DMS53 treated with DMSO at 0.1 percent for 48 hours (cell line): ENCODE measurements around the gene RNF217.

Source experiments
- DNase-seq: peaks from one replicate; lab custom pipeline; 2025; ENCODE audit not compliant: unreplicated experiment; lab: John Stamatoyannopoulos, UW

RNF217 gene

DNA sequence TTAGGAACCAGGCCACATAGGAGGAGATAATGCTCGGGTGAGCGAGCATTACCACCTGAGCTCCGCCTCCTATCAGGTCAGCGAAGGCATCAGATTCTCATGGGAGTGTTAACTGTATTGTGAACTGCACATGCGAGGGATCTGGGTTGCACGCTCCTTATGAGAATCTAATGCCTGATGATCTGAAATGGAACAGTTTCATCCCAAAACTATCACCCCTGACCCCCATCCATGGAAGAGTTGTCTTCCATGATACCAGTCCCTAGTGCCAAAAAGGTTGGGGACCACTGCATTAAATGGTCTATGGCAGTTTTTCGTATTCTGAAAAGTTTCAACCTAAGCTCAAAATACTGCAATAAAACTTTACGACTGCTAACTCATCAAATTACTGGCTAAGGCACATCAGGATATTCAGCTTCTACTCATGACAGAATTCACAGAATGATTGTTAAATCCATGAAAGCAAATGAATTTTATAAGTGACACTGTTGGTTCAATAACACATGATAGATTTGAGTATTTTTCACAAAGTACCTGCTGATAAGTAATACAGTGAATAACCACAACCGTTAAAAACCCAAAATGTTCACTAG is 25.9 kb downstream of the RNF217 start:
- no peak for DNase-seq

DNA sequence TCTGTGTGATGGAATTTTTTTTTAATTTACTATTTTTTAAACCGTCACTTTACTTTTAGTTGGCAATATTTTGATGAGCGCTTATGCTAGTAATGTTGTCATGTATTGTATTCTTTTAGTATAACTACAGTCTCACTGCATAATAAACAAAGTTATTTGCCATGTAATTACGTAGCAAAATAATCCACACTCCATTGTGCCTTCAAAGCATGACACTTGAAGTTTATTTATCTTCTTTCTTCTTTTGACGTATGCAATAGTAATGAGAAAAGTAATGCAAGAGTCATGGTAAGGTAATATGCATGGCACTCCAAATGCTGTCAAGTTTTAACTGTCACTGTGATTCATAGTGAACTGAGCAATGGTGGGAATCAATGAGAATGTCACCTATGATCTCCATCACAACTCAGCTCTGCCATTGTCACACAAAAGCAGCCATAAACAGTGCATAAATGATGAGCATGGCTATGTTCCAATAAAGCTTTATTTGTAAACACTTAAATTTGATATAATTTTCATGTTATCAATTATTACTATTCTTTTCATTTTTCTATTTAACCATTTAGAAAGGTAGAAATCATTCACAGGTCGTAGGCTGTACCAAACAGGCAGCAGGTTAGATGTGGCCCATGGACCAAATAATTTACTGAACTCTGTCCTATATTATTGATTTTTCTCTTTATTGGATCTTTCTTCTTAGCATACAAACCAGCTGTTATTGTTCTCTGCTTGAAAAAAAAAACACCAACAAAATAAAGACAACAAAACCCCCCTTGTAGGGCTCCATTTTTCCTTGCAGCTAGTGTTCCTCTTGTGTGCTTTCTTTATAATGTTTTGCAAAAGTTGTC is 27.1 kb downstream of the RNF217 start:
- no peak for DNase-seq

DNA sequence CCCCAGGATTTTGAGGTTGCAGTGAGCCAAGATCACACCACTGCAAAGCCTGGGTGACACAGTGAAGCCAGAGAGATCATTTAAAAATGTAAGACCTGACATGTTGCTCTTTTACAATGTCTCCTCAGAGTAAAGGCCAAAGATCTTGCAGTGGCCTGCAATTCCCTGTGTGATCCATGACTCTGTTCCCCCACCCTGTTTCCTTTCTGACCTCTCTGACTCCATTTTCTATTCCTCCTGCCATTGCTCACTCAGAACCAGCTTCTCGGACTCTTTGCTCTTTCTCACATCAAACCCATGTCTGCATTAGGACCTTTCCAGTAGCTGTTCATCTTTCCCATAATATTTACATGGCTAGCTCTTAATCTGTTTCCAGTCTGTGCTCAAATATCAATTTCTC is 28.8 kb downstream of the RNF217 start:
- no peak for DNase-seq

DNA sequence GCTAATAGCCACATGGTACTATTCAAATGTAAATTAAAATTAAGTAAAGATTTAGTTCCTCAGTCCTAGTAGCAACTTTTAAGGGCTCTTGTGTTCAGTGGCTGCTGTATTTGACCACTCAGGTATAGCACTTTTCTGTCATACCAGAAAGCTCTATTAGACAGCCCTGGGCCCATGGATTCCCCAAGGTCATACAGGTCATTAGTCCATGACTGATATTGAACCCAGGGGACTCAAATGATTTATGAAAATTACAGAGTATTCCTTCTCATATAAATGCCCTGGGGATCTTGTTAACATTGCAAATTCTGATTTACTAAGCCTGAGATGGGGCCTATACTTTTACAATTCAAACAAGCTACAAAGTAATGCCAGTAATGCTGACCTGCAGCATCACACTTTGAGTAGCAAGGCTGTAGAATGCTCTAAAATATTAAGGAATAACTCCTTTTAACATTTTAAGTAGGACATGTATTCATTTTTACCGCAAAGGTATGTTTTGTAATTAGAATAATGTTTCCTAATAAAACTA is 29.6 kb downstream of the RNF217 start:
- DNase-seq = no peak

DNA sequence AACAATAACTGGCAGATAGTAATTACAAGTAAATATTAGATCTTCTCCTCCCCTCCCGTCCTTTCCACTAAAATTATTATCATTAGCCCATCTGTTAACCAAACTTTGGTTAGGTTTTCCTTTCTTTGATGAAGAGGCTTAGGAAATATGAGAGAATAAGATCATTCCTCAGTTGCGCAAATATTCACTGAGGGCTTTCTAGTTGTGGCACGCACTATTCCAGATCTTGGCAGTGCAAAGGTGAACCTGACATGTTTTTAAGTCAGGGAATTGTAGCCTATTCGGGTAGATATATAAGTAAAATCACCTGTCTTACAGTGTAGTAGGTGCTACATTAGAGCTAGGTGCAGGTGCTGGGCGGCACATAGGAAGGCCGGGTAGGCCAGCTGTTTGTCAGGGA is 31.1 kb downstream of the RNF217 start:
- no peak for DNase-seq

DNA sequence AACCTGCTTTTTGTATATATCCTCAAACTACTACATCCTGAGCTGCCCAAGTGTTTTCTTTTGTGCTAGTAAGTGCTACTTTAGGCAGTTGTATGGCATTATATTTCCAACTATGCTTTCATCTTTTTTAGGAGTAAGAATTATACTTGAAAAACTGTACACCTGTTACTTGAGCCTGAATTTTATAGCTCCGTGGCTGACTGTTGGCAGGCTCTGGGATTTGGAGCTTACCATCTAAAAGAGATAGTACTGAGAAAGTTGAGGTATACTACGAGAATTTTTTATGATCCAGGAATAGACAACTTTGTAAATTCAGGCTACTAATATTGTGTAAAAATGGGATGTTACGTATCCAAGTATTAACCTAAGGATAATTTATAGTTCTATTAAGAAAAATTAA is 32.4 kb downstream of the RNF217 start:
- DNase-seq = no peak

DNA sequence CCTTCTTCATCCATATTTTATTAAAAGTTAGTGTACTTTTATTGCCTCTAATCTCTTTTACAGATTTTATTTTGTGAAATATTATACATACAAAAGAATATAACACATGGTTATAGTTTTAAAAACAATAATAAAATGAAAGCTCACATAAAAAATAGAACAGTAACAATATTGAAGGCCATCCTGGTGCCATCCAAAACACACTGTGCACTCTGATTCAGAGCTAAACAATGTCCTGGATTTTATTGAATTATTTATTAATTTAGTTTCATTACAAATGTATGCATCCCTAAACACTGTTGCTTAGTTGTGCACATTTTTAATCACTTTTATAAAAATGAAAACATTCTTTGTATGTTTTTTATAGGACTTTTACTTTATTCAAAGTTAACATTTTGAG is 32.9 kb downstream of the RNF217 start:
- no peak for DNase-seq

DNA sequence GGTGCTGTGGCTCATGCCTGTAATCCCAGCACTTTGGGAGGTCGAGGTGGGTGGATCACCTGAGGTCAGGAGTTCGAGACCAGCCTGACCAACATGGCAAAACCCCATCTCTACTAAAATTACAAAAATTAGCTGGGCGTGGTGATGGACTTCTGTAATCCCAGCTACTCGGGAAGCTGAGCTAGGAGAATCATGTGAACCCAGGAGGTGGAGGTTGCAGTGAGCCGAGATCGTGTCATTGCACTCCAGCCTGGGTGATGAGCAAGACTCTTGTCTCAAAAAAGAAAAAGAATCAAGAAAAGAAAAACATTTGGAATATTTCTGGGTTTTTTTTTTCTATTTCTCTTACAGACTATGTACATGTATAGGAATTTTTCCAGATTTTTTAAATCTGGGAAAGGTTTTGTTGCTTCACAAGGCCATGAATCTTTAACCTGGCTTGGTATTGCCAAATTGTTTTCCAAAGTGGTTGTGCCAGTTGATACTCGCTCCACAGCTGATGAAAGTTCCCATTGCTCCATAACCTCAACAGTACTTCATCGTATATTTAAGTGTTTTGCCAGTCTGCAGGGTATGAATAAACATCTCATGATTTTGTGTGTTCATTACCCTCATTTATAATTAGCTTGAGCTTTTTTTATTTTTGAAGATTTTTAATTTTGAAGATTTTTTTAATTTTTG is 33.5 kb downstream of the RNF217 start:
- DNase-seq = no peak

DNA sequence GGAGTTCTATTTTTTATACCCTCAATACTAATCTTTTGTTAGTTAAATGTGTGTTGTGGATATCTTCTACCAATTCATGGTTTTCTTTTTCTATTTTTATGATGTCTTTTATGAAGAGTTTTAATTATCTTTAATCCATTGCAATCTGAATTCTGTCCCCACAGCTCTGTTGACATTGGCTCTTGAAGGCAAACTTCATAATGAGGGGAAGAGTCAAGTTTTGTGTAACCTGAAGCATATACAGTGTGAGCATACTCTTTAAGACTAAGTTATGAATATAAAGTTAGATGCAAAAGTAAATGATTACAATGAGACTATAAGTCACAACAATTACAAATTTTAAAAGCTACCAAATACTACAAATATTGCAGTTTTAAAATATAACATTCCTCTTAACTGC is 34.2 kb downstream of the RNF217 start:
- DNase-seq = no peak

DNA sequence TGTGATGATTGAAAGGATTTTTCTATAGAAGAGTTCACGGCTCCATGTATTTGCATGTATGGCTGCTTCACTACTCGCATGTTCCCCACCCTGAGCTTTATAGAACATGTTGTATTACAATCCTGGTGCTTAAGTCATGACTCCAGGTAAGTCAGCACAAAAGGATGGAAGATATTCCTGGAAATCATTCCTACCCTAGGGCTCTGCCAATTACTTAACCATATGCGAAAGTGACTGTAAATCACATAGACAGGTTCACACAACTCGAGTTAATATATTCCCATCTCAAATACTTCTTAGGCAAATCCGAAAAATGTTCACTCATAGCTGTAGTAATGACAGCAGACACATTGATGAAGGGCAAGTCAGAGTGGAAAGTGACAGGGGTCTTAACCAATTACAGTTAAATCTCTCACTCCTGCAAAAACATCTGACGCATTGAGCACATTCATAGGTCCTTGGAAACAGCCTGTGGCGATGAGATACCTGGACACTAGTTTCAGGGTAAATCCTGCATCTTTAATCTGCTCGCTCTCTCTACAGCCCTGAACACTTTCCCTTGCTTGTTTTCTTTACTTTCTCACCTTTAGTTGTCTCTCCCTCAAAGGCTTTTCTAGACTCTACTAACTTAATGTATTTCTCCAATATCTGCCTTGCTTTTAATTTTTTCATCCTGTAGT is 35.1 kb downstream of the RNF217 start:
- DNase-seq = no peak

DNA sequence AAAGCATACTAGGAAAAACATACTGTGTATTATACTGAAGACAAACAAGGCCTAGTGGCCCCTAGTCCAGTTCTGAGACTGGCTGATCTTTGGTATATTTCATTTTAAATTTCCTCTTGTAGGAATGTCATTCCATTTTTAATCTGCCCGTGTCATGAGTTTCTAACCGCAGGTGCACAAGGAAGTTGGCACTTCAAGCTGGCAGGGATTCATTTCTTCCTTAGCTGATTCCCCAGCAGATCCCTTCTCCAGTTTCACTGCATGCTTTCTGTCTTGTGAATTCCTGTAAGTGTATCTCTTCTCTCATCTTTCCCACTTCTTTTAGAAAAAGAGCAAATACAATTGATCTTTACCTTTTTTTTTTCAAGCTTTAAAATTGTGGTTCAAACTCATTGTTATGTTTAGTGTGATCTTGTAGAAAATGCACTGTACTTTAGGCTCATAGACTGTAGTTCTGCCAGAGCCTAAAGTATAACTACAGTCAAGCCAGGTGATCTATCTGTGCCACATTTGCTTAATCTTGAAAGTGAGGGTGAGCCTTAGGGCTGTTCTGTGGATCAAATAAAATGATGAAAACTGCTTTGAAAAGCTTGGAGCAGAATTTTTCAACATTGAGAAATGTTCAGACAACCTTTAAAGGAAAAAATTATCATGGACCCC is 37.0 kb downstream of the RNF217 start:
- DNase-seq = no peak

DNA sequence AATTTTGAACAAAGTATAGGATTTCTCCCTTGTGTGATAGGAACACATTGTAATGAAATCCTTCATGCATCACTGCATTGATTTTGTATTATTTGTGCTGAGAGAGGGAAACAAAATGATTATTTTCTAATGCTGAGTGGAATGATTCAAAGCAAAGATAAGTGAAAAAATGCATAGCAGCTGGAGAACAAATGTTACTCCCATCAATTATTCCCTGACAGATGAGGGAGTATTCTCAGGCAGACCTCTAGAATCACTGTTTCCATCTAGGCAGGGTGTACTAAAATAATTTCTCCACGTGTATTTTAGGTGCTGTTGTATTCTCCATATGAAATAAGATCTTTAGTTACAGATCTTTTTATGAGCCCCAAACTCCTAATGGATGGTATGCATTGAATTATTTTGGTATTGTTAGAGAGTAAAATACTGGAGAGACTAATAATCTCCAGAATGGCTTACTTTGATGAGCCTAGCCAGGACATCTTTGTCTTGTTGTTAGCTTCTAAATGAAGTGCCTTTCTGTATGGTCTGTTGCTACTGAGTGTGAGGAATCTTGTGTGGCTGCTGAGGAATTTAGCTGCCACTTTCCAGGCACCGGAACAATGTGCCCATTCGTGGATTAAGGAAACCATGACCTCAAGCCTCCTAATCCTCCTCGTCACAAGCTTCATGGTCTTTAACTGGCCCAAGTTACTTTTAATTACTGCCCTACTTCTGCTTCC is 39.6 kb downstream of the RNF217 start:
- no peak for DNase-seq

DNA sequence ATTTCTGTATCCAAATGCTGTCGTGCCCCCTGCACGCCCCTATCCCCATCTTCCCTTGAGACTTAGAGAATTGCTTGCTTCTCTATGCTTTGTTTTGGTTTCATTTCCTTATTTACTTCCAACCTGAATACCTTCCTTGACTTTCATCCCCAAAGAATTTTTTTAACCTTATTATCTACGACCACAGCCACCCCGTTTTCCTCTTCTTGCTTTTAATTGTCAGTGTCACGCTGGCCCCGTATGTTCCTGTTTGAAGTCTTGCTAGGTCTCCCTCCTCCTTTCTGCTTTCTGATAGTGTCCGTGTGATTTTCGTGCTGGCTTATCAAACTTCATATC is 40.1 kb downstream of the RNF217 start:
- DNase-seq = no peak

DNA sequence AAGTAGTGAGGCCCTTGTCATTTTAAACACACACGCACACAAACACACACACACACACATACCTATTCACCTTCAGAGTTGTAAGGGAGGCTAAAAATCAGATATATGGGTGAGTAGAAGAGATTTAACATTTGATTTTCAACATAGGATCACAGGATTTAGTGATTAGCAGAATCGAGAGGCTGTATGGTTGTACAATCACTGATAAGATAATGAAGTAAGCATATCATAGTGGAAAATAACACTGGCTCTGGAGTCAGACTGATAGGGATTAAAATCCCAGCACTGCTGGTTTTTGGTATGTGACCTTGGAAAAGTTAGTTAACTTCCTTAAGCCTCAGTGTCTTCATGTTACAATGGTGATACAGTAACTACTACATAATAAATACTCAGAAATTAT is 40.8 kb downstream of the RNF217 start:
- DNase-seq = no peak

DNA sequence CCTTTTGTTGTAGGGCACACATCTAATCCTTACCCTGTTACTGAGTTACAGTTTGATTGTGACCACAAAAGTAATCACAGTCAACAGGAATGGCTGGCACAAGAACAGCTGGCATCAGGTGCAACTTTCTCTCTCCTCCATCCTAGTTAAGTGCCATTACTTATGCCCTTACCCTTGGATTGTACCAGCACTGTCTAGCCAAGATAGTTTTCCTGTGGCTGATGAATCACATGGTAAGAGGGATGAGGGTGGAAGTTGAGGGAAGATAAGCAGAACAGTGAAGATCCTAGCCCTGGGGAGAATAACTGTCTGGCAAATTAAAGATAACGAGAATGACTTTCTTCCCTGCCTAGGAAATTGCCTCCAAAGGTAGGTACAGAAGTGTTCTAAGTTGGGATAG is 42.0 kb downstream of the RNF217 start:
- no peak for DNase-seq

DNA sequence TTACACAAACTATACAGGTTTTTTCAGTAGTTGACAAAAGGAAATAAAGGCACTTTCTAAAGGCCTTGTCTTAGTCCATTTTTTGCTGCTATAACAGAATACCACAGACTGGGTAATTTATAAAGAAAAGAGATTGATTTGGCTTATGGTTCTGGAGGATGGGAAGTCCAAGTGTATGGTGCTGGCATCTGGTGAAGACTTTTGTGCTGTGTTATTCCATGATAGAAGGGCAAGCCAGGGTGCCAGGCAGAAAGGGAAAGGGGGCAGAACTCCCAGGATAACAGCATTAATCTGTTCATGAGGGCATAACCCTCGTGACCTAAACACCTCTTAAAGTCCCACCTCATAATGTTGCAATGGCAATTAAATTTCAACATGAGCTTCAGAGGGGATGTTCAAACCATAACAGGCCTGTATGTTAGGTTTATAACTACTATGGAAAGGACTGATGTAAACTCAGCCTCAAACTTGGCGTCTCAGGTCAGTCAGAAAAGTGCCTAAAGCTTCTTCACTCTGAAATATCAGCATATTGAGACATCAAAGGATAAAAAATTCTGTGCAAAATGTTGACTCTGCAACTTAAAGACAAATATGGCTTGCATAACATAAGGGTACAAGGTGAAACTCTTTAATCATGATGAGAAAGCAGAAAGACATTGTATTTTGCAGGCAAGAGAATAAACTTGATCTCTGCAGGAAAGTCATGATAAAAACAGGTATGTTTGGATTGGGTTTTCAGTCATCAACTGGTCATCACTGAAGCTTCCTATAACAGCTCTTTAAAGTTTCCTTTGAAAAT is 42.8 kb downstream of the RNF217 start:
- DNase-seq = no peak

DNA sequence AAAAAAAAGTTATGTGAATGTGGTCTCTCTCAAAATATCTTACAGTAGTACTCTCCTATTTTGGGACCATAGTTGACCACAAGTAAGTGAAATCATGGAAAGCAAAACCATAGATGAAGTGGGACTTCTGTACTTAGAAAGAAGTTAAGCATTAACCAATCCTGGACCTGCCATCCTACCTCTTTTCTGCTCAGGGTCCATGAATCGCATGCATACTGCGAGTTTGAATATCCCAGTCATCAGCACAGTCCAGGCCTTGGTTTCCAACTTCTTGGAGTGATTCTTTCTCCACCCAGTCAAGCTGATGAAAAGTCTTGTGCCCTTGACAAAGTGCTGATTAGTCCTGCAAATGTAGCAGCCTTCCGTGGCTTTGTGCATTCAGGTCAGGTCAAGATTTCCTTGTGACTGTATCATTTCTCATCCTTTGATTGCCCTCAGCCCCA is 46.0 kb downstream of the RNF217 start:
- no peak for DNase-seq

DNA sequence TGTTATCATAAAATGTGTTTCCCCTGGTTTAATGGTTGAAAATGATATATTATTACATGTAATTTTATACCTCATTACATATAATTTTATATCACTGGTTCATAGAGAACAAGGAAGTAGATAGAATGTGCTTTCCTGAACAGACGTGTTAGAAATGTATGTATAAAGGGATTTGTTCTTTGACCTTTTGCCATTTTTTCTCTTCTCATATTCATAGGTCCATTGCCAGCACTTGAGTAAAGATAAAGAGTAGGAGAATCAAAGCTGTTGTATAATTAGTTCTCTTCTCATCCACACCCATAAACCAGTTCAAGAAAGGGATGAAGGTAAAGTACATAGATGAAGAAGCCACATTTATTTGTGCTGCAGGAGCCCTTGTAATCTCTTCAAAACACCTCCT is 46.7 kb downstream of the RNF217 start:
- no peak for DNase-seq

DNA sequence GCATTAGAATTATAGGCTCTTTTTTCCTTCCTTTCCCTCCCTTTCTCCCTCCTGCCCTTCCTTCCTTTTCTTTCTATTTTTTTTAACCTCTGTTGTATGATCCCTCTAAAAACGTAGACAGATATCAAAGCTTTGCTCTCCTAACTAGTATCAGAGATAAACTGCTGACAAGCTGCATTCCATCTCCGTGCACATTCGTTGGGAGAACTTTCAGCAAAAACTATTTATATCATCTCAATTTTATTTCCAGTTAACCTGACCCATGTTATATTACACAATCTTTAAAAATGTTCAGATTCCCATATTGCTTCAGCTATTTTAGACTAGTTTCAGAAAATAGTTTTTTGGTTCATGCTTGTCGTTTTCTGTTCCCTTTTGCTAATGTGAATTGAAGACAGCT is 47.3 kb downstream of the RNF217 start:
- no peak for DNase-seq
